Neuronal stem cell (in vitro differentiated cells): ENCODE results near the gene CRHR1.

Experiments used
- DNase-seq: peaks from one replicate; pipeline ENCODE4 v3.0.0-alpha.2; 2013; ENCODE audit warnings: low spot score
- H2AFZ ChIP-seq: one replicate; pipeline ENCODE4 v1.6.1; 2013; ENCODE audit warnings: mild to moderate bottlenecking, low read length, inconsistent platforms
- H2AK5ac ChIP-seq: 2 replicates; pipeline ENCODE4 v1.6.1; 2013; ENCODE audit warnings: low read depth, mild to moderate bottlenecking, inconsistent platforms, low read length, moderate library complexity, mixed read lengths
- H2BK120ac ChIP-seq: 2 replicates; pipeline ENCODE4 v1.6.1; 2013; ENCODE audit warnings: low read depth, mild to moderate bottlenecking, inconsistent platforms, low read length, moderate library complexity, mixed read lengths
- H2BK12ac ChIP-seq: one replicate; pipeline ENCODE4 v1.6.1; 2013; ENCODE audit warnings: low read length, inconsistent platforms
- H2BK15ac ChIP-seq: 2 replicates; pipeline ENCODE4 v1.6.1; 2013; ENCODE audit warnings: mild to moderate bottlenecking, low read length, inconsistent platforms, mixed read lengths
- H2BK5ac ChIP-seq: one replicate; pipeline ENCODE4 v1.6.1; 2013; ENCODE audit warnings: inconsistent platforms, mild to moderate bottlenecking, low read length, moderate library complexity
- H3K14ac ChIP-seq: one replicate; pipeline ENCODE4 v1.6.1; 2013; ENCODE audit warnings: low read length, inconsistent platforms
- H3K18ac ChIP-seq: 2 replicates; pipeline ENCODE4 v1.6.1; 2013; ENCODE audit warnings: low read length, inconsistent platforms
- H3K23ac ChIP-seq: 2 replicates; pipeline ENCODE4 v1.6.1; 2013; ENCODE audit warnings: low read depth, mild to moderate bottlenecking, mixed read lengths, low read length, inconsistent platforms; ENCODE audit not compliant: poor library complexity
- H3K27ac ChIP-seq: replicated peaks from 3 replicates; pipeline ENCODE4 v1.5.1; 2013; ENCODE audit warnings: low read length, inconsistent platforms
- H3K27me3 ChIP-seq, 3 experiments: 2 replicates each; pipeline ENCODE4 v1.6.1; 2013; ENCODE audit warnings: low read length in 3 of 3, mild to moderate bottlenecking in 2 of 3, inconsistent platforms in 1 of 3, low read depth in 1 of 3, mixed read lengths in 1 of 3, moderate library complexity in 1 of 3; ENCODE audit not compliant: control insufficient read depth in 3 of 3, insufficient read depth in 3 of 3
- H3K36me3 ChIP-seq, 2 donors: replicated peaks in 1 of 2; 2 replicates each; pipeline ENCODE4 v1.6.1; 2013; ENCODE audit warnings: low read length in 2 of 2; ENCODE audit not compliant: control insufficient read depth in 2 of 2, insufficient read depth in 2 of 2
- H3K4ac ChIP-seq: 2 replicates; pipeline ENCODE4 v1.6.1; 2013; ENCODE audit warnings: inconsistent platforms, mild to moderate bottlenecking, low read length, moderate library complexity
- H3K4me1 ChIP-seq, 2 donors: 1 replicate in 1 of 2; 2 replicates in 1 of 2; pipeline ENCODE4 v1.6.1; 2013; ENCODE audit warnings: low read length in 2 of 2, low read depth in 1 of 2; ENCODE audit not compliant: control insufficient read depth in 2 of 2, insufficient read depth in 1 of 2
- H3K4me2 ChIP-seq: one replicate; pipeline ENCODE4 v1.6.1; 2013; ENCODE audit warnings: mild to moderate bottlenecking, low read length, inconsistent platforms; ENCODE audit not compliant: insufficient read depth, poor library complexity, severe bottlenecking
- H3K4me3 ChIP-seq, 2 donors: 2 replicates each; pipeline ENCODE4 v1.5.1; 2013; ENCODE audit warnings: low read length in 2 of 2, mild to moderate bottlenecking in 2 of 2, inconsistent platforms in 1 of 2, moderate library complexity in 1 of 2
- H3K79me1 ChIP-seq: one replicate; pipeline ENCODE4 v1.6.1; 2013; ENCODE audit warnings: low read depth, mild to moderate bottlenecking, inconsistent platforms, low read length, moderate library complexity
- H3K9ac ChIP-seq: one replicate; pipeline ENCODE4 v1.6.1; 2013; ENCODE audit warnings: mild to moderate bottlenecking, low read depth, low read length, inconsistent platforms; ENCODE audit not compliant: poor library complexity
- H3K9me3 ChIP-seq, 2 donors: replicated peaks in 1 of 2; 2 replicates each; pipeline versions ENCODE3 to v1.6.1; 2013; ENCODE audit warnings: low read length in 2 of 2, mild to moderate bottlenecking in 2 of 2, inconsistent platforms in 1 of 2, low read depth in 1 of 2, mixed read lengths in 1 of 2, moderate library complexity in 1 of 2; ENCODE audit not compliant: control insufficient read depth in 2 of 2, insufficient read depth in 1 of 2
- H4K8ac ChIP-seq: one replicate; pipeline ENCODE4 v1.6.1; 2013; ENCODE audit warnings: low read depth, mild to moderate bottlenecking, inconsistent platforms, low read length, moderate library complexity
- H4K91ac ChIP-seq: one replicate; pipeline ENCODE4 v1.6.1; 2013; ENCODE audit warnings: low read length, low read depth, mild to moderate bottlenecking, inconsistent platforms; ENCODE audit not compliant: poor library complexity
- WGBS, 2 donors: extraction: QIAGEN DNeasy Blood & Tissue Kit; methylation state at CpG; one replicate each; pipeline ENCODE4 v1.1.7; 2013; ENCODE audit warnings: missing lambda C conversion rate in 2 of 2, mixed read lengths in 1 of 2; ENCODE audit not compliant: insufficient read length in 2 of 2, insufficient replicate concordance in 1 of 2; ENCODE audit errors: extremely low coverage in 2 of 2; 5-methylcytosine and 5-hydroxymethylcytosine counted together

CRHR1 gene

GRCh38 chr17:45847101-45847500 lies 63.0 kb downstream of the CRHR1 start:
- Histone ChIP-seq H3K79me1 (no peaks in the 10 kb centered on the region), H3K9me3 (no peaks in the 10 kb centered on the region), H2BK15ac (no peak overlapping the region), H2BK120ac (no peak overlapping the region), H4K91ac (no peak overlapping the region), H3K9ac (no peak overlapping the region), H2AFZ (no peak overlapping the region), H3K23ac (no peak overlapping the region), H3K27ac (no peak overlapping the region), H4K8ac (no peak overlapping the region), H3K36me3 (no peaks in the 10 kb centered on the region), H2BK12ac (no peak overlapping the region), H3K4me2 (no peak overlapping the region), H3K4ac (no peak overlapping the region), H2AK5ac (no peak overlapping the region), H3K14ac (no peak overlapping the region), H3K4me3 (no peak overlapping the region), H3K27me3 (no peaks in the 10 kb centered on the region), H3K4me1 (no peaks in the 10 kb centered on the region), H2BK5ac (no peak overlapping the region), H3K18ac (no peak overlapping the region)
- no CpG with 5 or more reads among the region's 4 CpGs for WGBS, 2 donors
- no peak for DNase-seq

GRCh38 chr17:45847747-45848146 lies 63.6 kb downstream of the CRHR1 start:
- H3K14ac ChIP-seq, result no peak overlapping the region

GRCh38 chr17:45848405-45848804 lies 64.3 kb downstream of the CRHR1 start:
- Histone ChIP-seq H3K4me1 (no peaks in the 10 kb centered on the region), H4K8ac (no peak overlapping the region), H3K4me3 (no peak overlapping the region), H2BK15ac (no peak overlapping the region), H3K27me3 (peaks cover 0 to 5% (median 0%) of the 10 kb centered on the region in 3 experiments), H2BK120ac (no peak overlapping the region), H3K9ac (no peak overlapping the region), H2AK5ac (no peak overlapping the region), H2AFZ (no peak overlapping the region), H2BK5ac (no peak overlapping the region), H3K79me1 (no peaks in the 10 kb centered on the region), H3K23ac (no peak overlapping the region), H3K4me2 (no peak overlapping the region), H3K27ac (no peak overlapping the region), H2BK12ac (no peak overlapping the region), H3K14ac (no peak overlapping the region), H3K36me3 (no peaks in the 10 kb centered on the region), H3K9me3 (no peaks in the 10 kb centered on the region), H3K4ac (no peak overlapping the region), H4K91ac (no peak overlapping the region), H3K18ac (no peak overlapping the region)
- WGBS, 2 donors, result no CpG with 5 or more reads among the region's 9 CpGs
- DNase-seq, result no peak

More at GRCh38 chr17:45847747-45848146, 63.6 kb downstream of the CRHR1 start:
- Histone ChIP-seq H3K27me3 (peaks cover 0 to 5% (median 0%) of the 10 kb centered on the region in 3 experiments), H3K36me3 (no peaks in the 10 kb centered on the region), H2AFZ (no peak overlapping the region), H4K8ac (no peak overlapping the region), H3K79me1 (no peaks in the 10 kb centered on the region), H3K4me1 (no peaks in the 10 kb centered on the region), H4K91ac (no peak overlapping the region), H3K9me3 (no peaks in the 10 kb centered on the region), H2BK12ac (no peak overlapping the region), H2AK5ac (no peak overlapping the region), H3K4me3 (no peak overlapping the region), H3K4ac (no peak overlapping the region), H3K4me2 (no peak overlapping the region), H2BK5ac (no peak overlapping the region), H3K23ac (no peak overlapping the region), H2BK15ac (no peak overlapping the region), H3K18ac (no peak overlapping the region), H2BK120ac (no peak overlapping the region), H3K9ac (no peak overlapping the region), H3K27ac (no peak overlapping the region)
- no peak for DNase-seq
- no CpG with 5 or more reads among the region's 5 CpGs for WGBS, 2 donors

- Histone ChIP-seq H3K4me1 (no peaks in the 10 kb centered on the region), H3K9me3 (no peaks in the 10 kb centered on the region), H3K4me2 (no peak overlapping the region), H2AK5ac (peak overlapping the region; percentile 18), H3K4ac (no peak overlapping the region), H3K27ac (no peak overlapping the region), H2BK12ac (no peak overlapping the region), H3K14ac (no peak overlapping the region), H3K23ac (no peak overlapping the region), H3K27me3 (peaks cover 0 to 5% (median 0%) of the 10 kb centered on the region in 3 experiments), H3K9ac (peak overlapping the region; percentile 7), H2BK120ac (no peak overlapping the region), H4K91ac (no peak overlapping the region), H3K79me1 (no peaks in the 10 kb centered on the region), H2AFZ (no peak overlapping the region), H4K8ac (no peak overlapping the region), H3K4me3 (no peak overlapping the region), H3K18ac (no peak overlapping the region), H2BK5ac (no peak overlapping the region), H3K36me3 (no peaks in the 10 kb centered on the region), H2BK15ac (no peak overlapping the region)
- DNase-seq, result no peak
- no CpG with 5 or more reads among the region's 15 CpGs for WGBS, 2 donors
Observed at GRCh38 chr17:45848868-45849535, 64.9 kb downstream of the CRHR1 start.
